GM18502 (cell line): Measurements from ENCODE around the gene C10orf120.

Experiments
- ATAC-seq: cut with Tn5 transposase; IDR thresholded peaks from one replicate; pipeline ENCODE4 v1.9.1; 2021; ENCODE audit warnings: mild to moderate bottlenecking; ENCODE audit not compliant: unreplicated experiment, poor library complexity

The C10orf120 gene

DNA sequence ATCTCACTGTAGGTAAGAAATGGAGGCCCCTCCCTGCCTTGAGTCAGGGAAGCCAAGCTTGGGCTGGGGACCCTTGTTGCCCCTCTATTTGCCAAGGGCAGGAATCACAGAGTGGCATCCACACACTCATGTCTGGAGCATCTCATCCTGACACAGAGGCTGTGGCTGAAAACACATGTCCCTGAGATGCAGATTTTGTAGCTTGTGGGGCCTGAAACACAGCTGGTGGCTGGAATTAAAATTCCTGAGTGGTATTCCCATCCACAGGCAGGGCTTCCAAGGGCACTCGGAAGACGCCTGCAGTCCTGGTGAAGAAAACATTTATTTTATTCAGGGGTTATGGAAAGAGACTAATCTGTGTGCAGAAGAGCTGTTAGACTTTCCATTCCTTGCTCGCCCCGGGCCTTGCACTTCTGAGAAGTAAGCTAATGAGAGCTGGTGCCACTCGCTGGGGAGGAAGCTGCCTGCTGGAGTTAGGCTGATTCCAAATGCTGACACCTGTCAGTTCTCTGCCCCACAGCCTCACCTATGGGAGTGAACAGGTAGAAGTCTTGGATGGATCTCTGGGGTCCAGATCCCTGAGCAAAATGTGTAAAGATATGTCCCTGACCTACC lies 36.0 kb downstream of the C10orf120 start:
- no peak for ATAC-seq

- ATAC-seq = no peak
Measured at GRCh38 chr10:122662231-122662630, 37.4 kb downstream of the C10orf120 start.

DNA sequence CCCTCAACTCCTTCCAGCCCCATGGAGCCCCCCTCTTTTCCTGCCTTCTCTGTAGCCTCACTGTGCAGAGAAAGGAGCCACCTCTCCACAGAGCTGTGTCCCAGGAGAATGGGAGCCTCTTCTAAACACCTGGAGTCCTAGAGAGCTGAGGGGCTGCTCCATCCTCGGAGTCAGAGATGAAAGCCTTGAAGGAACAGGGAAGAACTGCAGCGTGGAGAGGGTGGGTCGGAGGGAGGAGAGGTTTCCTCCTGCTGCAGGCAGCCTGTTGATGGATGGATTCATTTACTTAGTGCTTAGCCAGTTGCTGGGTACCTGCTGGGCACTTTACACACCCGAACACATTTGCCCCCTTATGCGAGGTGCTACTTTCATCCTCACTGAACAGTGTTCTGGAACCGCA lies 39.0 kb downstream of the C10orf120 start:
- ATAC-seq = no peak

GRCh38 chr10:122659651-122660050 lies 40.0 kb downstream of the C10orf120 start:
- no peak for ATAC-seq

GRCh38 chr10:122659126-122659525 lies 40.5 kb downstream of the C10orf120 start:
- ATAC-seq = no peak

- no peak for ATAC-seq
Measured at GRCh38 chr10:122658356-122659049, 41.1 kb downstream of the C10orf120 start.

GRCh38 chr10:122657729-122658128 lies 41.9 kb downstream of the C10orf120 start:
- ATAC-seq = no peak

DNA sequence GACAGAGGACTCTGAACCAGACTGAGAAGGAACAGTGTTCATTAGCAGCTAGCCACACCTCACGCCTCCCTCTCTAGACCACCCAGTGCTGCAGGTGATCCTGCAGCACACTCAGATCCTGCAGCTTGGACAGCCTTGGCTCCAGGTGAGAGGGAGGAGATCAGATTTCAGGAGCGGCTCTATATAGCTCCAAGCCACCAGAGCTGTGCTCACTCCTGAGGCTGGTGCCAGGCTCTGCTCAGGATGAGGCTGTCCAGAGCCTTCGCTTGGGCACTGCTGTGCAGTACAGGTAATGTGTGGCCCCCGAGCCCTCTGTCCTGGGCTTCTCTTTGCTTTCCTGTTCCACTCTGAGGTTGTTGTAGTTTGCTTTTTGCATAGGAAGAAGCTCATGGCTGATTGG lies 42.4 kb downstream of the C10orf120 start:
- no peak for ATAC-seq

DNA sequence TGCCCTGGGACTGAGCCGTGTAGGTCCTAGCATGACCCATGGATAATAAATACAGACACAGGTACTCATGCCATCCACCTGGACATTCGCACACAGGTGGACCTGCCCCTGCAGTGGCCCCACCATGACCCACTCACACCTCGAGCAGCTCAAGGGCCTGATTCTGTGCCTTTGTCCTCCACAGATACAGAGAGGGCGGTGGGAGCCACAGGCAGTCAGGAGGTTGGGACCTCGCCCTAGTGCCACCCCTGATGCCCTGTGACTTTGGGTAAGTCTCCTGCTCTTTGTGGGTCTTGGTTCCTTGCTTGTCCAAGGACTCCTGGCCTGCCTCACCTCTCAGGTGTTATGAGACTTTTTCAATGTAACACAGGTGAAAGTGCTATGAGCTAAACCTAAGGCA lies 42.9 kb downstream of the C10orf120 start:
- ATAC-seq = no peak

GRCh38 chr10:122656308-122656705 lies 43.3 kb downstream of the C10orf120 start:
- ATAC-seq = no peak

- ATAC-seq = no peak
Measured at GRCh38 chr10:122655524-122656307, 43.9 kb downstream of the C10orf120 start.

- ATAC-seq = no peak
Measured at GRCh38 chr10:122650331-122650730, 49.3 kb downstream of the C10orf120 start.

- ATAC-seq = no peak
Measured at GRCh38 chr10:122649903-122650302, 49.7 kb downstream of the C10orf120 start.

- no peak for ATAC-seq
Measured at GRCh38 chr10:122648599-122649428, 50.8 kb downstream of the C10orf120 start.
